ENCODE results near the gene KCNF1. TPM values are rescaled to one million over a fixed set of nuclear protein-coding genes. Genes with fewer than 3 reads are reported as not detected.

The KCNF1 gene
- total RNA-seq, 1 experiment from 2014 or later = 0.52 TPM

GRCh38 chr2:10963155-10963554, 51.4 kb downstream of the KCNF1 start:
- Histone ChIP-seq H3K9me2 (ENCODE audit: insufficient read depth) (no peaks in the 10 kb centered on the region; the same call in 1 of the 2 replicates), H3K79me2 (ENCODE audit: insufficient read depth, low read length) (no peaks in the 10 kb centered on the region), H3K4me3 (replicated peaks in 1 of 2; ENCODE audit: low read depth in 1 of 2, low read length in 2 of 2) (no peak overlapping the region), H3K27ac (ENCODE audit: low read depth, low read length) (no peak overlapping the region), H3K27me3 (ENCODE audit: insufficient read depth, low read length) (no peaks in the 10 kb centered on the region), H3K36me3 (ENCODE audit: control insufficient read depth in 1 of 2, insufficient read depth in 2 of 2, low read length in 2 of 2) (no peaks in the 10 kb centered on the region), H3K9ac (ENCODE audit: low read length) (no peak overlapping the region), H3K9me3 (ENCODE audit: control insufficient read depth in 1 of 2, insufficient read depth in 1 of 2, low read depth in 1 of 2, low read length in 2 of 2) (no peaks in the 10 kb centered on the region), H2AFZ (ENCODE audit: low read depth, low read length, poor library complexity, severe bottlenecking) (no peak overlapping the region), H3K4me1 (ENCODE audit: control insufficient read depth in 1 of 2, insufficient read depth in 2 of 2, low read length in 2 of 2) (0 out of 4 replicates have a peak, but pooled peaks cover 0 to 4% of the 10 kb centered on the region in 2 experiments), H4K20me1 (ENCODE audit: insufficient read depth) (no peaks in the 10 kb centered on the region), H3K4me2 (ENCODE audit: low read length) (no peak overlapping the region)
- ATAC-seq = no peak
- no peak for DNase-seq (ENCODE audit: low read depth, low spot score)
- TF ChIP-seq CBX3 (IDR thresholded peaks at IDR 0.05; ENCODE audit: low read depth) (no peak), SP1 (IDR thresholded peaks at IDR 0.05; ENCODE audit: low read depth) (no peak), REST (IDR thresholded peaks at IDR 0.05; ENCODE audit: low read depth) (no peak), RAD21 (IDR thresholded peaks at IDR 0.05; ENCODE audit: low read depth) (no peak), YY1 (IDR thresholded peaks at IDR 0.05; ENCODE audit: extremely low read depth, insufficient replicate concordance, low read depth, low read length) (no peak), POLR2AphosphoS5 (IDR thresholded peaks at IDR 0.05; ENCODE audit: low read depth, low read length) (no peak), TCF7L2 (IDR thresholded peaks at IDR 0.05; ENCODE audit: borderline replicate concordance, extremely low read depth, insufficient read depth, insufficient read length) (no peak), ELF1 (IDR thresholded peaks at IDR 0.05; ENCODE audit: borderline replicate concordance, low read depth) (no peak), ATF3 (IDR thresholded peaks at IDR 0.05) (no peak), ZFX (IDR thresholded peaks at IDR 0.05) (no peak), CTCF (IDR thresholded peaks at IDR 0.05 in 2 of 3, conservative IDR thresholded peaks at IDR 0.05 in 1 of 3; ENCODE audit: borderline replicate concordance in 1 of 3, insufficient read depth in 1 of 3, low read depth in 2 of 3, low read length in 2 of 3) (no peak), MAX (IDR thresholded peaks at IDR 0.05) (no peak), FOSL1 (IDR thresholded peaks at IDR 0.05; ENCODE audit: low read depth) (no peak), POLR2A (IDR thresholded peaks at IDR 0.05; ENCODE audit: borderline replicate concordance, extremely low read depth, insufficient read depth, insufficient read length) (no peak), ZBTB33 (IDR thresholded peaks at IDR 0.05; ENCODE audit: extremely low read depth, insufficient replicate concordance, low read length) (no peak)
- ChIA-PET RAD21 (ENCODE audit: low non-redundant PET in 1 of 2, low total read pairs in 2 of 2, uncharacterized antibody in 2 of 2, unreplicated experiment in 2 of 2) (no interaction called here), CTCF (no interaction called here), POLR2A (no interaction called here)
- intact Hi-C loops (cut with micrococcal nuclease) = no loop called here
- no TSS peak for BruUV-seq (replicated peaks)

Data from HCT116 (cell line).